H9 (cell line): ENCODE results near the gene PNPLA6. TPM values are rescaled to one million over a fixed set of nuclear protein-coding genes. Genes with fewer than 3 reads are reported as not detected.

Source experiments
- DNase-seq: peaks from one replicate; pipeline ENCODE4 v3.0.0-alpha.2; 2017
- H2AFZ ChIP-seq: one replicate; pipeline ENCODE4 v1.6.1; 2013; ENCODE audit warnings: mild to moderate bottlenecking, low read length, control low read depth, moderate library complexity
- H2AK5ac ChIP-seq: 2 replicates; pipeline ENCODE4 v1.6.1; 2013; ENCODE audit warnings: low read length, control low read depth, mixed read lengths; ENCODE audit not compliant: insufficient read length
- H2BK120ac ChIP-seq: one replicate; pipeline ENCODE4 v1.6.1; 2013; ENCODE audit warnings: low read depth, mild to moderate bottlenecking, low read length, control low read depth, inconsistent platforms; ENCODE audit not compliant: poor library complexity, severe bottlenecking
- H2BK12ac ChIP-seq: 2 replicates; pipeline ENCODE4 v1.6.1; 2013; ENCODE audit warnings: low read length, control low read depth, mixed read lengths, low read depth; ENCODE audit not compliant: insufficient read length
- H2BK15ac ChIP-seq: 2 replicates; pipeline ENCODE4 v1.6.1; 2013; ENCODE audit warnings: low read depth, low read length, control low read depth
- H2BK20ac ChIP-seq: one replicate; pipeline ENCODE4 v1.6.1; 2013; ENCODE audit warnings: low read depth, mild to moderate bottlenecking, low read length, control low read depth, inconsistent platforms; ENCODE audit not compliant: poor library complexity, severe bottlenecking
- H2BK5ac ChIP-seq: 2 replicates; pipeline ENCODE4 v1.6.1; 2013; ENCODE audit warnings: low read length, control low read depth, mixed read lengths; ENCODE audit not compliant: insufficient read length
- H3K14ac ChIP-seq: 2 replicates; pipeline ENCODE4 v1.6.1; 2013; ENCODE audit warnings: low read length, control low read depth; ENCODE audit not compliant: insufficient read depth
- H3K18ac ChIP-seq: 2 replicates; pipeline ENCODE4 v1.6.1; 2013; ENCODE audit warnings: low read depth, mild to moderate bottlenecking, mixed read lengths, low read length, control low read depth; ENCODE audit not compliant: insufficient read length
- H3K23ac ChIP-seq: 2 replicates; pipeline ENCODE4 v1.6.1; 2013; ENCODE audit warnings: low read length, control low read depth, mixed read lengths, low read depth; ENCODE audit not compliant: insufficient read length
- H3K23me2 ChIP-seq: 2 replicates; pipeline ENCODE4 v1.6.1; 2013; ENCODE audit warnings: low read depth, mild to moderate bottlenecking, mixed read lengths, low read length, control low read depth; ENCODE audit not compliant: insufficient read length, poor library complexity, severe bottlenecking
- H3K27ac ChIP-seq: 2 replicates; pipeline ENCODE4 v1.5.1; 2013; ENCODE audit warnings: low read length, control low read depth, mixed read lengths, low read depth; ENCODE audit not compliant: insufficient read length
- H3K27me3 ChIP-seq: 2 replicates; pipeline ENCODE4 v1.6.1; 2013; ENCODE audit warnings: low read length, control low read depth, inconsistent platforms; ENCODE audit not compliant: insufficient read depth
- H3K4ac ChIP-seq: 2 replicates; pipeline ENCODE4 v1.6.1; 2013; ENCODE audit warnings: low read depth, mild to moderate bottlenecking, control low read depth, inconsistent platforms, low read length, moderate library complexity
- H3K4me1 ChIP-seq: 2 replicates; pipeline ENCODE4 v1.6.1; 2013; ENCODE audit warnings: low read length, control low read depth, inconsistent platforms; ENCODE audit not compliant: insufficient read depth
- H3K4me2 ChIP-seq: 2 replicates; pipeline ENCODE4 v1.6.1; 2013; ENCODE audit warnings: low read length, control low read depth, mixed read lengths; ENCODE audit not compliant: insufficient read length, insufficient read depth
- H3K56ac ChIP-seq: 2 replicates; pipeline ENCODE4 v1.6.1; 2013; ENCODE audit warnings: low read depth, mild to moderate bottlenecking, mixed read lengths, low read length, control low read depth; ENCODE audit not compliant: insufficient read length
- H3K79me1 ChIP-seq: 2 replicates; pipeline ENCODE4 v1.6.1; 2013; ENCODE audit warnings: low read depth, mild to moderate bottlenecking, moderate library complexity, low read length, control low read depth, inconsistent platforms; ENCODE audit not compliant: insufficient read depth, poor library complexity, severe bottlenecking
- H3K79me2 ChIP-seq: 2 replicates; pipeline ENCODE4 v1.6.1; 2013; ENCODE audit warnings: low read length, control low read depth, inconsistent platforms; ENCODE audit not compliant: insufficient read depth
- H3K9ac ChIP-seq: 2 replicates; pipeline ENCODE4 v1.6.1; 2013; ENCODE audit warnings: low read length, control low read depth, mixed read lengths; ENCODE audit not compliant: insufficient read length; ENCODE audit errors: extremely low read depth
- H3K9me3 ChIP-seq: one replicate; pipeline ENCODE4 v1.6.1; 2013; ENCODE audit warnings: low read depth, low read length, inconsistent platforms; ENCODE audit not compliant: control insufficient read depth
- H3T11ph ChIP-seq: one replicate; pipeline ENCODE4 v1.6.1; 2013; ENCODE audit warnings: mild to moderate bottlenecking, low read length, control low read depth, inconsistent platforms
- H4K20me1 ChIP-seq: one replicate; pipeline ENCODE4 v1.6.1; 2013; ENCODE audit not compliant: control insufficient read depth, insufficient read length, insufficient read depth
- H4K5ac ChIP-seq: 2 replicates; pipeline ENCODE4 v1.6.1; 2013; ENCODE audit warnings: low read depth, mild to moderate bottlenecking, mixed read lengths, low read length, control low read depth; ENCODE audit not compliant: insufficient read length
- H4K8ac ChIP-seq: replicated peaks from 2 replicates; pipeline ENCODE4 v1.6.1; 2013; ENCODE audit warnings: low read length, control low read depth, mixed read lengths, low read depth; ENCODE audit not compliant: insufficient read length
- H4K91ac ChIP-seq: 2 replicates; pipeline ENCODE4 v1.6.1; 2013; ENCODE audit warnings: low read depth, mild to moderate bottlenecking, moderate library complexity, mixed read lengths, low read length, control low read depth; ENCODE audit not compliant: insufficient read length
- H3K27ac Mint-ChIP-seq, 3 experiments: 2 replicates in 2 of 3; 3 replicates in 1 of 3; pipeline ENCODE4 v1.8.0; 2020 to 2021; ENCODE audit warnings: mixed read lengths in 3 of 3, mild to moderate bottlenecking in 1 of 3, moderate library complexity in 1 of 3
- H3K27me3 Mint-ChIP-seq: 2 replicates; pipeline ENCODE4 v1.8.0; 2021; ENCODE audit warnings: low read depth, mild to moderate bottlenecking, moderate library complexity, mixed read lengths
- H3K36me3 Mint-ChIP-seq, 3 experiments: 2 replicates in 2 of 3; 3 replicates in 1 of 3; pipeline ENCODE4 v1.8.0; 2020 to 2021; ENCODE audit warnings: low read depth in 3 of 3, mixed read lengths in 3 of 3; ENCODE audit not compliant: insufficient read depth in 1 of 3
- H3K4me1 Mint-ChIP-seq, 2 experiments: 2 replicates each; pipeline ENCODE4 v1.8.0; 2020; ENCODE audit warnings: mixed read lengths in 2 of 2
- H3K4me3 Mint-ChIP-seq, 2 experiments: 2 replicates in 1 of 2; 3 replicates in 1 of 2; pipeline ENCODE4 v1.8.0; 2020 to 2021; ENCODE audit warnings: mild to moderate bottlenecking in 2 of 2, mixed read lengths in 2 of 2, moderate library complexity in 1 of 2
- H3K9me3 Mint-ChIP-seq, 2 experiments: 2 replicates in 1 of 2; 3 replicates in 1 of 2; pipeline ENCODE4 v1.8.0; 2020; ENCODE audit warnings: mild to moderate bottlenecking in 2 of 2, mixed read lengths in 2 of 2, moderate library complexity in 1 of 2
- WGBS: extraction: QIAGEN DNeasy Blood & Tissue Kit; methylation state at CpG from one replicate; pipeline ENCODE4 v1.1.7; 2013; ENCODE audit warnings: missing lambda C conversion rate, low lambda C conversion rate, mixed read lengths; ENCODE audit not compliant: insufficient read length; ENCODE audit errors: extremely low coverage; 5-methylcytosine and 5-hydroxymethylcytosine counted together
- total RNA-seq: library from RNA; stranded (reverse); gene quantifications from 2 replicates; pipeline ENCODE4 v1.2.1, GENCODE V29; 2021
- TF ChIP-seq, protein P1 (sequence below): fragments of 200-600 bp; sonication (generic); conservative IDR thresholded peaks from 3 replicates; pipeline ENCODE4 v1.8.0; 2021; ENCODE audit warnings: antibody characterized with exemption, mild to moderate bottlenecking

PNPLA6 gene
- total RNA-seq, 1 experiment from 2014 or later, result 130 TPM

DNA sequence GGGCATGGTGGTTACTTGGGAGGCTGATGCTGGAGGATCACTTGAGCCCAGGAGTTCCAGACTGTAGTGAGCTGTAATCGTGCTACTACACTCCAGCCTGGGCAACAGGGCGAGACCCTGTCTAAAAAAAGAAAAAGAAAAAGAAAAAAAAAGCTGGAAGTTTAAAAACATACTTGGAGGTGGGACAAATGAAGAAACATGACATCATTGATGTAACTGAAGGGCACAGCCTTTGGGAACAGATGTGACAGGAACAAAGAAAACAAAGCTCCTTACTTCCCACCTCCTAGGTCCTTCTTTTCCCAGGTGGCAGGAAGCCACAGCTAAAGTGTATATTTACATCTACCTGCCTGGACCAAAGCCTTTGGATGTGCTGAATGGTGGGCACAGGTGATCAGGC lies 48.6 kb upstream of the PNPLA6 start:
- no peak overlapping the region for H2BK20ac ChIP-seq
- H4K20me1 ChIP-seq, result no peaks in the 10 kb centered on the region
- no CpG with 5 or more reads among the region's 2 CpGs for WGBS
- no peak overlapping the region for H2BK15ac ChIP-seq
- H2BK12ac ChIP-seq, result no peak overlapping the region
- H4K5ac ChIP-seq, result no peak overlapping the region
- no peak for DNase-seq
- Mint-ChIP-seq H3K27ac (no peak overlapping the region), H3K4me3 (no peak overlapping the region), H3K36me3 (no peaks in the 10 kb centered on the region), H3K4me1 (peaks cover 16 to 24% of the 10 kb centered on the region in 2 experiments), H3K9me3 (no peaks in the 10 kb centered on the region), H3K27me3 (no peaks in the 10 kb centered on the region)
- no peak overlapping the region for H3K9ac ChIP-seq
- H2BK5ac ChIP-seq, result no peak overlapping the region
- no peak overlapping the region for H2AK5ac ChIP-seq
- no peak overlapping the region for H2AFZ ChIP-seq
- TF ChIP-seq, protein P1, sequence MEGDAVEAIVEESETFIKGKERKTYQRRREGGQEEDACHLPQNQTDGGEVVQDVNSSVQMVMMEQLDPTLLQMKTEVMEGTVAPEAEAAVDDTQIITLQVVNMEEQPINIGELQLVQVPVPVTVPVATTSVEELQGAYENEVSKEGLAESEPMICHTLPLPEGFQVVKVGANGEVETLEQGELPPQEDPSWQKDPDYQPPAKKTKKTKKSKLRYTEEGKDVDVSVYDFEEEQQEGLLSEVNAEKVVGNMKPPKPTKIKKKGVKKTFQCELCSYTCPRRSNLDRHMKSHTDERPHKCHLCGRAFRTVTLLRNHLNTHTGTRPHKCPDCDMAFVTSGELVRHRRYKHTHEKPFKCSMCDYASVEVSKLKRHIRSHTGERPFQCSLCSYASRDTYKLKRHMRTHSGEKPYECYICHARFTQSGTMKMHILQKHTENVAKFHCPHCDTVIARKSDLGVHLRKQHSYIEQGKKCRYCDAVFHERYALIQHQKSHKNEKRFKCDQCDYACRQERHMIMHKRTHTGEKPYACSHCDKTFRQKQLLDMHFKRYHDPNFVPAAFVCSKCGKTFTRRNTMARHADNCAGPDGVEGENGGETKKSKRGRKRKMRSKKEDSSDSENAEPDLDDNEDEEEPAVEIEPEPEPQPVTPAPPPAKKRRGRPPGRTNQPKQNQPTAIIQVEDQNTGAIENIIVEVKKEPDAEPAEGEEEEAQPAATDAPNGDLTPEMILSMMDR, result no peak
- H3K18ac ChIP-seq, result no peak overlapping the region
- no peaks in the 10 kb centered on the region for H3K79me2 ChIP-seq
- no peak overlapping the region for H3K4ac ChIP-seq
- H4K8ac ChIP-seq, result no peak overlapping the region
- no peak overlapping the region for H3K56ac ChIP-seq
- no peaks in the 10 kb centered on the region for H3K79me1 ChIP-seq
- H2BK120ac ChIP-seq, result no peak overlapping the region
- H3T11ph ChIP-seq, result no peak overlapping the region
- no peak overlapping the region for H3K23ac ChIP-seq
- H3K23me2 ChIP-seq, result peaks cover 7% of the 10 kb centered on the region
- no peak overlapping the region for H3K14ac ChIP-seq
- no peak overlapping the region for H3K27ac ChIP-seq
- no peaks in the 10 kb centered on the region for H3K27me3 ChIP-seq
- H4K91ac ChIP-seq, result no peak overlapping the region
- no peaks in the 10 kb centered on the region for H3K9me3 ChIP-seq
- H3K4me1 ChIP-seq, result peaks cover 5% of the 10 kb centered on the region; the same call in 1 of the 2 replicates
- no peak overlapping the region for H3K4me2 ChIP-seq
